ENCODE data around the gene CASP10. TPM values are rescaled to one million over a fixed set of nuclear protein-coding genes. Genes with fewer than 3 reads are reported as not detected.

Gene CASP10
- total and polyA plus RNA-seq, 9 of the 15 experiments (the other 6 are each of a cell fraction or from before 2014, with no cell fraction given), result 7.1 to 20.4 (median 10.8) TPM

GRCh38 chr2:201182650-201183364 is at the start of gene CASP10 (continued):
- TF ChIP-seq RBFOX2 (IDR thresholded peaks at IDR 0.05; ENCODE audit: low read depth, low read length), result peak; percentile 70
- TF ChIP-seq ARID1B (IDR thresholded peaks at IDR 0.05), result peak; percentile 57
- peak in 1 of 2 experiments; percentile 7 for TF ChIP-seq NCOA2 (IDR thresholded peaks at IDR 0.05; ENCODE audit: partially characterized antibody in 2 of 2)
- TF ChIP-seq, protein P1, sequence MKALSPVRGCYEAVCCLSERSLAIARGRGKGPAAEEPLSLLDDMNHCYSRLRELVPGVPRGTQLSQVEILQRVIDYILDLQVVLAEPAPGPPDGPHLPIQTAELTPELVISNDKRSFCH (CRISPR knock-in tag; IDR thresholded peaks at IDR 0.05), result no peak
- TF ChIP-seq, protein P1 (tag; IDR thresholded peaks at IDR 0.05), result peak; percentile 29; the same call in 1 of the 2 replicates
- no peak for TF ChIP-seq CBFA2T2 (conservative IDR thresholded peaks at IDR 0.05)
- 0 out of 2 replicates have a peak, but pooled peaks have one; percentile 46 for TF ChIP-seq MTA3 (IDR thresholded peaks at IDR 0.05; ENCODE audit: borderline replicate concordance)
- TF ChIP-seq FOXK2 (conservative IDR thresholded peaks at IDR 0.05 in 1 of 2, IDR thresholded peaks at IDR 0.05 in 1 of 2; ENCODE audit: low read depth in 2 of 2), result peak; percentile 29 to 67; a peak in 2 of 4 replicates
- no peak for TF ChIP-seq PTTG1 (tag; IDR thresholded peaks at IDR 0.05; ENCODE audit: low read depth)
- TF ChIP-seq CREM (IDR thresholded peaks at IDR 0.05; ENCODE audit: low read depth), result peak; percentile 81
- no peak; the same call in 1 of the 2 replicates for TF ChIP-seq ZNF24 (IDR thresholded peaks at IDR 0.05)
- TF ChIP-seq ZNF778 (CRISPR knock-in tag; IDR thresholded peaks at IDR 0.05), result no peak
- TF ChIP-seq RNF2 (IDR thresholded peaks at IDR 0.05), result 0 out of 2 replicates have a peak, but pooled peaks have one; percentile 22
- TF ChIP-seq GTF3C2 (IDR thresholded peaks at IDR 0.05; ENCODE audit: borderline replicate concordance, extremely low read depth, insufficient read length), result peak; percentile 20
- TF ChIP-seq U2AF1 (optimal IDR thresholded peaks at IDR 0.05; ENCODE audit: low read depth, low read length), result no peak
- peak; percentile 78 for TF ChIP-seq FOXJ2 (tag; IDR thresholded peaks at IDR 0.05)

Measured in K562 (cell line).